ENCODE data around the gene BICDL1. TPM values are rescaled to one million over a fixed set of nuclear protein-coding genes. Genes with fewer than 3 reads are reported as not detected.

The BICDL1 gene
- total RNA-seq, 1 donor, result not detected

- DNase-seq (ENCODE audit: low read depth), result no peak
- no peak for TF ChIP-seq CTCF (IDR thresholded peaks at IDR 0.05; ENCODE audit: insufficient read depth, low read length)
These were observed 100.1 kb downstream of the BICDL1 start for GRCh38 chr12:120089105-120089504.

GRCh38 chr12:120089796-120090195, 100.8 kb downstream of the BICDL1 start:
- TF ChIP-seq CTCF (IDR thresholded peaks at IDR 0.05; ENCODE audit: insufficient read depth, low read length), result no peak
- no peak overlapping the region for H3K4me3 ChIP-seq (ENCODE audit: low read depth, low read length)
- DNase-seq (ENCODE audit: low read depth), result no peak

More at GRCh38 chr12:120089105-120089504, 100.1 kb downstream of the BICDL1 start:
- no peak overlapping the region for H3K4me3 ChIP-seq (ENCODE audit: low read depth, low read length)

- DNase-seq (ENCODE audit: low read depth), result no peak
- no peak for TF ChIP-seq CTCF (IDR thresholded peaks at IDR 0.05; ENCODE audit: insufficient read depth, low read length)
- no peak overlapping the region for H3K4me3 ChIP-seq (ENCODE audit: low read depth, low read length)
These were observed 101.2 kb downstream of the BICDL1 start for GRCh38 chr12:120090206-120090605.

GRCh38 chr12:120090626-120091295, 101.7 kb downstream of the BICDL1 start:
- H3K4me3 ChIP-seq (ENCODE audit: low read depth, low read length), result no peak overlapping the region
- TF ChIP-seq CTCF (IDR thresholded peaks at IDR 0.05; ENCODE audit: insufficient read depth, low read length), result no peak
- DNase-seq (ENCODE audit: low read depth), result no peak

GRCh38 chr12:120091371-120092090, 102.5 kb downstream of the BICDL1 start:
- no peak for TF ChIP-seq CTCF (IDR thresholded peaks at IDR 0.05; ENCODE audit: insufficient read depth, low read length)
- DNase-seq (ENCODE audit: low read depth), result no peak

GRCh38 chr12:120092551-120093335, 103.7 kb downstream of the BICDL1 start:
- no peak overlapping the region for H3K4me3 ChIP-seq (ENCODE audit: low read depth, low read length)
- DNase-seq (ENCODE audit: low read depth), result no peak
- no peak for TF ChIP-seq CTCF (IDR thresholded peaks at IDR 0.05; ENCODE audit: insufficient read depth, low read length)

More at GRCh38 chr12:120091371-120092090, 102.5 kb downstream of the BICDL1 start:
- no peak overlapping the region for H3K4me3 ChIP-seq (ENCODE audit: low read depth, low read length)
